ENCODE results near the gene CBX5. TPM values are rescaled to one million over a fixed set of nuclear protein-coding genes. Genes with fewer than 3 reads are reported as not detected.
A peak's percentile ranks its signal among the peaks of the same experiment; 100 is the strongest.
"Not testable (repeated sequence)": the region's sequence is repeated elsewhere in the genome, so short reads cannot be mapped to it uniquely, and the experiment has no call there.

The CBX5 gene
- total and polyA plus RNA-seq, 2 of the 8 experiments (the other 6 are each of a cell fraction or from before 2014, with no cell fraction given): 62.4 to 231 TPM

- peak overlapping the region; percentile 97 for H3K18ac ChIP-seq (ENCODE audit: extremely low read depth, low read length)
- H3K23me2 ChIP-seq (ENCODE audit: low read depth, low read length): peaks cover 13% of the 10 kb centered on the region
- H3K4me2 ChIP-seq (ENCODE audit: insufficient read depth in 1 of 2, low read depth in 2 of 2, low read length in 2 of 2): peak overlapping the region; percentile 62 to 67
- H3K4me3 ChIP-seq (ENCODE audit: extremely low read depth in 1 of 4, insufficient read depth in 2 of 4, low read depth in 3 of 4, low read length in 4 of 4): peak overlapping the region; percentile 70 to 99 (median 90)
- not testable (repeated sequence) for H3K79me1 ChIP-seq (ENCODE audit: low read depth, low read length); H2AFZ ChIP-seq (ENCODE audit: low read length); FAIRE-seq; H3K23ac ChIP-seq (ENCODE audit: insufficient read length); DNase-seq (ENCODE audit: low read depth in 1 of 2, low spot score in 2 of 2); H3K14ac ChIP-seq (ENCODE audit: insufficient read length); H3K27me3 ChIP-seq (replicated peaks in 1 of 4; ENCODE audit: control insufficient read depth in 3 of 4, extremely low read depth in 1 of 4, insufficient read depth in 3 of 4, low read length in 3 of 4); H3K9me3 ChIP-seq (ENCODE audit: insufficient read depth in 2 of 2, low read depth in 1 of 2, low read length in 1 of 2); H2BK20ac ChIP-seq (ENCODE audit: low read length); H2BK15ac ChIP-seq (ENCODE audit: low read length)
- peaks cover 0 to 12% (median 8%) of the 10 kb centered on the region in 4 experiments; a peak in 5 of 7 replicates for H3K4me1 ChIP-seq (replicated peaks in 1 of 4; ENCODE audit: control insufficient read depth in 3 of 4, insufficient read depth in 4 of 4, low read length in 3 of 4)
- peak overlapping the region; percentile 3 for H2BK120ac ChIP-seq (replicated peaks; ENCODE audit: low read depth, low read length)
- WGBS, 2 experiments (ENCODE audit: extremely low coverage in 1 of 2, insufficient coverage in 1 of 2, insufficient read length in 1 of 2, insufficient replicate concordance in 2 of 2, low coverage in 1 of 2, low lambda C conversion rate in 2 of 2, missing lambda C conversion rate in 1 of 2): 1% methylated on average over 10 of the region's 10 CpGs; no CpG with 5 or more reads in 1 of the 2 experiments
- H3K36me3 ChIP-seq (ENCODE audit: control insufficient read depth in 2 of 4, insufficient read depth in 4 of 4, low read length in 3 of 4): peaks cover 34 to 65% (median 46%) of the 10 kb centered on the region in 4 experiments
- TF ChIP-seq SP4 (IDR thresholded peaks at IDR 0.05; ENCODE audit: low read length) (0 out of 2 replicates have a peak, but pooled peaks have one; percentile 12), SIRT6 (IDR thresholded peaks at IDR 0.05; ENCODE audit: low read length) (peak; percentile 47), POLR2A (IDR thresholded peaks at IDR 0.05; ENCODE audit: control extremely low read depth in 1 of 2, low read depth in 2 of 2, low read length in 2 of 2) (peak in 1 of 2 experiments; percentile 48; a peak in 2 of 3 replicates), YY1 (IDR thresholded peaks at IDR 0.05; ENCODE audit: low read depth, low read length) (0 out of 2 replicates have a peak, but pooled peaks have one; percentile 47)
- H3K79me2 ChIP-seq (ENCODE audit: control insufficient read depth in 1 of 2, insufficient read depth in 2 of 2, low read length in 2 of 2): peaks cover 15 to 70% of the 10 kb centered on the region in 2 experiments
- peak overlapping the region; percentile 99 for H2AK5ac ChIP-seq (ENCODE audit: low read depth, low read length)
- peak overlapping the region; percentile 100 for H4K91ac ChIP-seq (replicated peaks; ENCODE audit: insufficient read length, low read length)
- peaks cover 20 to 26% of the 10 kb centered on the region in 2 experiments for H4K20me1 ChIP-seq (replicated peaks in 1 of 2; ENCODE audit: control insufficient read depth in 1 of 2, insufficient read depth in 2 of 2, low read length in 2 of 2)
- peak overlapping the region; percentile 97 to 100 (median 100) for H3K9ac ChIP-seq (replicated peaks in 1 of 4; ENCODE audit: extremely low read depth in 1 of 4, low read depth in 3 of 4, low read length in 3 of 4)
- H2BK12ac ChIP-seq (ENCODE audit: low read depth, low read length): peak overlapping the region; percentile 51; the same call in 1 of the 2 replicates
- H2BK5ac ChIP-seq (ENCODE audit: low read depth, low read length): peak overlapping the region; percentile 99
- H3K4ac ChIP-seq (replicated peaks; ENCODE audit: insufficient read length, low read depth, low read length): peak overlapping the region; percentile 99
- peak overlapping the region; percentile 98 for H4K5ac ChIP-seq (ENCODE audit: insufficient read length, low read depth, low read length)
- ChIA-PET CTCF (ENCODE audit: partially characterized antibody) (interaction anchor here (0.5 to 12.3 kb wide), 6 partner anchors 12 to 87 kb away, joined by 3 to 90 read pairs (median 4); no protein-coding TSS in a partner anchor), POLR2A (ENCODE audit: partially characterized antibody) (interaction anchor here (0.7 to 44.8 kb wide), 32 partner anchors 9 to 151 kb away, joined by 3 to 1006 read pairs (median 11); partner anchors contain the start of genes COPZ1, ITGA5 and NFE2)
- peak overlapping the region; percentile 85 for H3K56ac ChIP-seq (replicated peaks; ENCODE audit: insufficient read length, low read depth, low read length)
- H3K27ac ChIP-seq (ENCODE audit: low read depth, low read length): peak overlapping the region; percentile 99
- peak overlapping the region; percentile 99; the same call in 1 of the 2 replicates for H4K8ac ChIP-seq (ENCODE audit: extremely low read depth, insufficient read depth, low read length)
Observed at GRCh38 chr12:54281261-54281638, 1.3 kb upstream of the CBX5 start.
